Fibroblast of peridontal ligament (primary cell): ENCODE measurements around the gene MYL4.

Experiments used
- DNase-seq: peaks from one replicate; pipeline ENCODE4 v3.0.0-alpha.2; 2010; ENCODE audit errors: extremely low read depth

Gene MYL4

DNA sequence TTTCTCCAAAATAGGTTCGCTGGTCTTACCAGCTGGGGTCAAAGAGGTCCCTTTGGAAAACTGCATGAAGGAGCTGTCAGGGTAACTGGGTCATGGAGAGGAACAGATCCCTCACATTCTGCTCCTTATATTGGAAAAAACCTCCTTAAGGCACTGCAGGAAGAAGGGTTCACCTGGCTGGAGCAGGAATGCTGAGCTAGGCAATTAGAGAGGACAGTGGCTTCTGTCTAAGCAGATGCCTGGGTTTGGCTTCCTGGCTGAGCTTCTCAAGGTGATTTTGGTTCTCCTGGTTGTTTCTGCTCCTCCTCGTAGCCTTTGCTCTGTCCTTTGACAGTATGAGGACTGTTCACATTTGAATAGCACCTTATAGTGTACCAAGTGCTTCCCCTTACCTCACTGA, 64.1 kb downstream of the MYL4 start:
- DNase-seq = no peak
